Muscle of leg (tissue), 11 donors: ENCODE results near the gene PLCB1. TPM values are rescaled to one million over a fixed set of nuclear protein-coding genes. Genes with fewer than 3 reads are reported as not detected.

Source experiments
- DNase-seq: peaks from one replicate; pipeline ENCODE4 v3.0.0; 2013
- H3K27ac ChIP-seq: one replicate; pipeline ENCODE4 v1.5.1; 2013; ENCODE audit warnings: mild to moderate bottlenecking, low read length, control low read depth
- H3K27me3 ChIP-seq: one replicate; pipeline ENCODE4 v1.6.1; 2013; ENCODE audit warnings: low read length; ENCODE audit not compliant: control insufficient read depth, insufficient read depth
- H3K36me3 ChIP-seq: one replicate; pipeline ENCODE4 v1.6.1; 2013; ENCODE audit warnings: low read length; ENCODE audit not compliant: control insufficient read depth, insufficient read depth
- H3K4me1 ChIP-seq: one replicate; pipeline ENCODE4 v1.6.1; 2013; ENCODE audit warnings: low read length; ENCODE audit not compliant: control insufficient read depth, insufficient read depth
- H3K4me3 ChIP-seq: one replicate; pipeline ENCODE4 v1.5.1; 2013; ENCODE audit warnings: low read length, control low read depth
- H3K9me3 ChIP-seq: replicated peaks from 2 replicates; pipeline ENCODE4 v1.6.1; 2013; ENCODE audit warnings: low read depth, low read length; ENCODE audit not compliant: control insufficient read depth
- WGBS: methylation state at CpG from one replicate; pipeline ENCODE4 v1.1.5; 2013; ENCODE audit warnings: missing lambda C conversion rate; ENCODE audit not compliant: insufficient coverage; 5-methylcytosine and 5-hydroxymethylcytosine counted together
- polyA plus RNA-seq, 8 donors: library from polyadenylated mRNA; unstranded; fragments of 120-200 nt; gene quantifications; one replicate each; pipeline versions ENCODE4 v1.2.1 to v1.2.3, GENCODE V29; 2013; ENCODE audit warnings: inconsistent platforms in 1 of 8, low replicate concordance in 1 of 8; ENCODE audit not compliant: insufficient read length in 8 of 8, insufficient read depth in 1 of 8
- total RNA-seq: library from RNA; stranded (reverse); fragments of 120-200 nt; gene quantifications from one replicate; pipeline ENCODE4 v1.2.4, GENCODE V29; 2013

PLCB1 gene
- total and polyA plus RNA-seq, 9 donors: 6.8 to 14.3 (median 9.0) TPM

DNA sequence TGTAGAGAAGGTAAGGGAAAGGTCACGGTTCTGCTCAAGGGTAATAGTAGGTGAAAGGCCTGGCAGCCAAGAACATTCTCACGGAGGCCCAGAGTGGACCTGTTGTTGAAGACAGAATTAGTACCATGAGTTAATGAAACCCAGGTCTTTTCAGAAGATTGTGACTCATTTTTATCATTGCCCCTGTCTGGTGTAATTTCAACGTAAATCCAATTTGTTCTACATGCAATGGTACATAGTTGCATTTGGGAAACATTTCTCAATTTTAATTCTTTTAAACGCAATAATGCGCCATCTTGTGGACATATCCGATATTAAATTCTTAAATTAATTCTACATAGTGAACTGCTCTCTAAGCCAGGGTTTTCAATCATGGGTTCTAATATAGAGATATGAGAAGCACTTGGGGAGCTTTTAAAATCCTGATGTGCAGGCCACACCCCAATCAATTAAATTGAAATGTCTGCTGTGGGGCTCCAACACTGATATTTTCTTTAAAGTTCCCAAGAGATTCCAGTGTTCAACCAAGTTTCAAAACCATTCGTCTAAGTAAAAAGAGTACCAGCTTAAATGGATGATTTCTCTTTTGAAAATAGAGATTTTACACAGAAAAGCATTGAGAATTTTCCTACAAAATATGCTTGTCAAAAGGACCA is 257.4 kb downstream of the PLCB1 start:
- H3K27me3 ChIP-seq: no peaks in the 10 kb centered on the region
- no peak overlapping the region for H3K27ac ChIP-seq
- no peaks in the 10 kb centered on the region for H3K9me3 ChIP-seq
- peak; percentile 71 for DNase-seq
- WGBS: 94% methylated on average over 2 of the region's 7 CpGs
- H3K4me1 ChIP-seq: no peaks in the 10 kb centered on the region
- no peak overlapping the region for H3K4me3 ChIP-seq
- H3K36me3 ChIP-seq: no peaks in the 10 kb centered on the region

GRCh38 chr20:8390037-8390433 is 258.0 kb downstream of the PLCB1 start:
- peak; percentile 18 for DNase-seq
- no peak overlapping the region for H3K4me3 ChIP-seq
- 59% methylated on average over 4 of the region's 5 CpGs for WGBS

GRCh38 chr20:8390500-8390899 is 258.4 kb downstream of the PLCB1 start:
- Histone ChIP-seq H3K4me3 (no peak overlapping the region), H3K27ac (no peak overlapping the region), H3K27me3 (no peaks in the 10 kb centered on the region), H3K36me3 (no peaks in the 10 kb centered on the region), H3K4me1 (no peaks in the 10 kb centered on the region), H3K9me3 (no peaks in the 10 kb centered on the region)
- DNase-seq: no peak

More at GRCh38 chr20:8390037-8390433, 258.0 kb downstream of the PLCB1 start:
- Histone ChIP-seq H3K27me3 (no peaks in the 10 kb centered on the region), H3K9me3 (no peaks in the 10 kb centered on the region), H3K36me3 (no peaks in the 10 kb centered on the region), H3K27ac (no peak overlapping the region), H3K4me1 (no peaks in the 10 kb centered on the region)

- no peak overlapping the region for H3K4me3 ChIP-seq
- 80% methylated on average over 1 of the region's 3 CpGs for WGBS
- H3K36me3 ChIP-seq: no peaks in the 10 kb centered on the region
- H3K27ac ChIP-seq: no peak overlapping the region
- H3K27me3 ChIP-seq: no peaks in the 10 kb centered on the region
- no peak for DNase-seq
- H3K4me1 ChIP-seq: no peaks in the 10 kb centered on the region
- no peaks in the 10 kb centered on the region for H3K9me3 ChIP-seq
Observed at GRCh38 chr20:8393381-8393780, 261.3 kb downstream of the PLCB1 start.

DNA sequence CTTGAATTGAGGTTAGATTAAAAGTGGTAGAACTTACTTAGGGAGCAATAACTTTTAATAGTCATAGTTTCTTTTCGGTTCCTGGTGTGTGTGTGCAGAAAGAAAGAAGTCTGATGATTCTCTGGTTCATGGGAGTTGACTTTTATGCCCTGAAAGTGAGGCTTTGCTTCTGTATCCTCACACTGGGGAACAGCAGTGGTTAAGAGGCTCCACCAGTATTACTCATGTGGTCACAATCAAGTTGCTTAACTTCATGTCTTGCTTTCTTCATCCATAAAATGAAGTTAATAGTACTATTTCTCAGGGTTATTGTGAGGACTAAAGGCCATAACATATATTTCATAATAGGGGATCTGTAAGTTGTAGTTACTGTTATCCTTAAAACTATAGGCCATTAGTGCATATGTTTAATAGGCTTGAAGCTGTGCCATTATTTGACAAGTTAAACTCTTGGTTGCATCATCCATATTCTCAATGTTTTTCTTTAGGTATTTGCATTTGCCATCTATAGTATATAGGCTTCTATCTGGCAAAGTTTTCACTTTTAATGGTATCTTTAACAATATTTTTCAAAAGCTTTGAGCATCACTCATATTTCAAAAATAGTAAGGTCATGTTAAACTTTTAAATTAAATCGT is 262.4 kb downstream of the PLCB1 start:
- no peaks in the 10 kb centered on the region for H3K4me1 ChIP-seq
- no peaks in the 10 kb centered on the region for H3K27me3 ChIP-seq
- H3K9me3 ChIP-seq: no peaks in the 10 kb centered on the region
- no peak for DNase-seq
- H3K27ac ChIP-seq: no peak overlapping the region
- no CpG with 5 or more reads among the region's 2 CpGs for WGBS
- no peaks in the 10 kb centered on the region for H3K36me3 ChIP-seq
- H3K4me3 ChIP-seq: no peak overlapping the region

DNA sequence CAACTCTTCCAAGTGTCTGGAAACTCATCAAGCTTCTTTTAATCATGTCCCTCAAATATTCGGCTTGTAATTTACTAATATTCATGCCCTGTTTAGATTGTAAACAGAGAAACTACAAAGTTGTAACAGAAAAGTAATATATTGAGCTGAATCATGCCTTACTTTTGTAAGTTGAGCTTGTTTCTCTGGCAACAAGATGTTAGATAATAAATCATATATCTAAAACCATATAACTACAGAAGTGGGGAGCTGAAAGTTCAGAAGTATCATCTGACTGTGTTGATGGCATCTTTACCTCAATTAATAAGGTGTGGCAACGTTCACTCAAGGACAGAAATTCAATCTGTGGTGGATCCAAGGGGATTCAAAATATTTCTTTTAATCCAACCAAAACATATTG is 263.9 kb downstream of the PLCB1 start:
- DNase-seq: no peak
- WGBS: no CpG with 5 or more reads among the region's 2 CpGs
- no peak overlapping the region for H3K4me3 ChIP-seq
- H3K4me1 ChIP-seq: no peaks in the 10 kb centered on the region
- no peaks in the 10 kb centered on the region for H3K27me3 ChIP-seq
- H3K36me3 ChIP-seq: no peaks in the 10 kb centered on the region
- H3K27ac ChIP-seq: no peak overlapping the region
- H3K9me3 ChIP-seq: no peaks in the 10 kb centered on the region

DNA sequence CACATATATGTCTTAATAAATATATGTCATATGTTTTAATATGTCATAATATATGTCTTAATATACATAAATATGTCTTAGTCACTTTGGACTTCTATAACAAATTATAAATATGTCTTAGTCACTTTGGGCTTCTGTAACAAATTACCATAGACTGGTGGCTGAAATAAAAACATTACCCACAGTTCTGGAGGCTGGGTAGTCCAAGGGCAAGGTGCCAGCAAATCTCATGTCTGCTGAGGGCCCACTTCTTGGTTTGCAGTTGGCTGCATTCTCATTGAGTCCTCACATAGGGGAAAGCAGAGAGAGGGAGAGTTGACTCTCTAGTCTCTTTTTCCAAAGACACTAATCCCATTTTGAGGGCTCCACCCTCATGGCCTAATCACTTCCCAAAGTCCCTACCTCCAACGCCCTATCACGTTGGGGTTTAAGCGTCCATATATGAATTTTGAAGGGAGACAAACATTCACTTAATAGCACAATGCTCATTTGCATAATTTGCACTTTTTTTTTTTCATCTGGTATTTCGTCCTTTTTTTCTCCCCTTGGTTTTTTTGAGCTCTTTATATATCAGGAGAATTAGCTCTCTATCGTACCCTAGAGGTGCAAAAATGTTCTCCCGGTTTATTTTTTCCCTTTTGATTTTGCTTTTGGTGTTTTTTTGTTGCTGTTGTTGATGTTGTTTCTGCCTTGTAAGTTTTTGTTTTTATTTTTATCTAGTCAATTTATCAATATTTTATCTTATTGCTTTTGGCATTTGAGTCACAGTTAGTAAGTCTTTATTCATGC is 266.4 kb downstream of the PLCB1 start:
- 75% methylated on average over 2 of the region's 6 CpGs for WGBS

DNA sequence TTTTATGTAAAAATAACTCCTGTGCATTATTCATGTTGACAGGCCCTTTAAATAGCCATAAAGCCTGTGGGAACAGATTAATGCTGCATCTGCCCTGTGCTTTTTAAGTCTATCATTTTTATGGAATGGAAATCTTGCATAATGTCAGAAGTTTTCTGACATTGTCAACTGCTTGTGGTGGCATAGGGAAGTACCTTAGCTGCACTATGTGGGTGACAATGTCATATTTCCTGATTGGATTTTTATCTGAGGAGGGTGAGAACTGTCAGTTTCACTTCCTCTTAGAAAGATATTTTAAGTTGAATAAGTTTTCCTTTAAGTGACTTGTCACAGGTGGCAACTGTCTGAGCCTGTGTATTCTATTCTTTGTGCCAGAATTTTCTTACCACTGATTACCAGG is 267.9 kb downstream of the PLCB1 start:
- no peaks in the 10 kb centered on the region for H3K9me3 ChIP-seq
- no peaks in the 10 kb centered on the region for H3K36me3 ChIP-seq
- no peaks in the 10 kb centered on the region for H3K4me1 ChIP-seq
- H3K27me3 ChIP-seq: no peaks in the 10 kb centered on the region
- DNase-seq: peak; percentile 41
- no peak overlapping the region for H3K27ac ChIP-seq
- no peak overlapping the region for H3K4me3 ChIP-seq

More for the DNA sequence above, 266.4 kb downstream of the PLCB1 start:
- Histone ChIP-seq H3K9me3 (no peaks in the 10 kb centered on the region), H3K27me3 (no peaks in the 10 kb centered on the region), H3K27ac (no peak overlapping the region), H3K4me1 (no peaks in the 10 kb centered on the region), H3K4me3 (no peak overlapping the region), H3K36me3 (no peaks in the 10 kb centered on the region)
- DNase-seq: no peak

- no peaks in the 10 kb centered on the region for H3K4me1 ChIP-seq
- no peaks in the 10 kb centered on the region for H3K27me3 ChIP-seq
- no CpG with 5 or more reads among the region's 3 CpGs for WGBS
- no peaks in the 10 kb centered on the region for H3K36me3 ChIP-seq
- no peaks in the 10 kb centered on the region for H3K9me3 ChIP-seq
- no peak for DNase-seq
- no peak overlapping the region for H3K4me3 ChIP-seq
- H3K27ac ChIP-seq: no peak overlapping the region
Observed at GRCh38 chr20:8400486-8400885, 268.4 kb downstream of the PLCB1 start.

DNA sequence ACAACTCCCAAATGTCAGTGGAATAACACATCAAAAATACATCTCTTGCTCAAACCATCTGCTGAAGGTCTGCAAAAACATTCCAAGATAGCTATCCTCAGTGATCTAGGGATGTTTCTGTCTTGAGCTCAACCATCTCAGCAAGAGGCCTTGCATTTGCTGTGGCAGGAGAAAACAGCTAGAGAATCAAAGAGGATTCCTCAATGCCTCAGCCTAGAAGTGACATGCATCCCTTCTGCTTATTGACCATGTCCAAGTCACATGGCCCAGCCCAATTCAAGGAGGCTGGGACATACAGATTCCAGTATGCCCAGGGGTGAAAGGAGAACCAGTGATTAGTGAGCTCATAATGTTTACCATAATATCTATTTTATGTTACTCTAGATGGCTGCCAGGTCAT is 269.5 kb downstream of the PLCB1 start:
- no peaks in the 10 kb centered on the region for H3K4me1 ChIP-seq
- H3K9me3 ChIP-seq: no peaks in the 10 kb centered on the region
- H3K36me3 ChIP-seq: no peaks in the 10 kb centered on the region
- no peak overlapping the region for H3K4me3 ChIP-seq
- DNase-seq: peak; percentile 21
- no peaks in the 10 kb centered on the region for H3K27me3 ChIP-seq
- no peak overlapping the region for H3K27ac ChIP-seq
